K562 (cell line): ENCODE measurements around the gene IRX6. TPM values are rescaled to one million over a fixed set of nuclear protein-coding genes. Genes with fewer than 3 reads are reported as not detected.

Source experiments
- BCL6 ChIP-seq: fragments of 250-450 bp; sonication (Bioruptor Pico); IDR thresholded peaks from 2 replicates; pipeline ENCODE4 v1.4.0; 2020
- C11orf30 ChIP-seq: fragments of 450-650 bp; IDR thresholded peaks from 2 replicates; pipeline ENCODE4 v1.6.1; 2016; ENCODE audit warnings: low read depth, mild to moderate bottlenecking
- CBX5 ChIP-seq: IDR thresholded peaks from 2 replicates; pipeline ENCODE4 v1.6.1; 2014; ENCODE audit warnings: low read depth, borderline replicate concordance
- CXXC5 ChIP-seq: fragments of 250-450 bp; sonication (Bioruptor Pico); IDR thresholded peaks from 2 replicates; pipeline ENCODE4 v1.8.0; 2022; ENCODE audit warnings: inconsistent platforms, mild to moderate bottlenecking, moderate library complexity
- DACH1 ChIP-seq: fragments of 450-650 bp; IDR thresholded peaks from 2 replicates; pipeline ENCODE4 v1.6.1; 2018; ENCODE audit not compliant: partially characterized antibody
- ESRRA ChIP-seq: fragments of 450-650 bp; IDR thresholded peaks from 2 replicates; pipeline ENCODE4 v1.6.1; 2014; ENCODE audit warnings: low read depth, mild to moderate bottlenecking, moderate library complexity, borderline replicate concordance
- GABPB2 ChIP-seq: fragments of 250-450 bp; sonication (Bioruptor Pico); conservative IDR thresholded peaks from 2 replicates; pipeline ENCODE4 v1.5.1; 2021; ENCODE audit warnings: mild to moderate bottlenecking
- KLF13 ChIP-seq: fragments of 450-650 bp; IDR thresholded peaks from 2 replicates; pipeline ENCODE4 v1.6.1; 2016; ENCODE audit warnings: missing genetic modification characterization, low read depth, mild to moderate bottlenecking, missing compliant biosample characterization, moderate library complexity, borderline replicate concordance
- MIER1 ChIP-seq: fragments of 450-650 bp; IDR thresholded peaks from 2 replicates; pipeline ENCODE4 v1.6.1; 2016; ENCODE audit warnings: antibody characterized with exemption, mild to moderate bottlenecking, low read depth
- MYNN ChIP-seq, 2 experiments: sonication (generic); formaldehyde crosslinking in 1 of 2; IDR thresholded peaks; 2 replicates each; pipeline versions ENCODE4 v1.5.0 to v1.6.1; 2016 to 2020; ENCODE audit warnings: antibody characterized with exemption in 1 of 2, missing genetic modification reagents in 1 of 2
- PURB ChIP-seq: sonication (generic); formaldehyde crosslinking; IDR thresholded peaks from 2 replicates; pipeline ENCODE4 v1.9.0; 2021; ENCODE audit warnings: low read depth, mild to moderate bottlenecking, missing genetic modification reagents
- RUNX1 ChIP-seq: sonication (generic); IDR thresholded peaks from 2 replicates; pipeline ENCODE4 v1.6.1; 2016; ENCODE audit warnings: antibody characterized with exemption, low read depth
- SMARCA4 ChIP-seq: fragments of 450-650 bp; IDR thresholded peaks from 2 replicates; pipeline ENCODE4 v1.6.1; 2016
- TEAD2 ChIP-seq: fragments of 450-650 bp; IDR thresholded peaks from 2 replicates; pipeline ENCODE4 v1.6.1; 2016; ENCODE audit warnings: missing genetic modification characterization, control low read depth, missing compliant biosample characterization
- XRCC5 ChIP-seq: fragments of 200-400 bp; formaldehyde crosslinking; IDR thresholded peaks from 2 replicates; pipeline ENCODE4 v1.6.1; 2017; ENCODE audit warnings: low read depth, mild to moderate bottlenecking, low read length
- ZNF253 ChIP-seq: fragments of 250-450 bp; sonication (Bioruptor Pico); conservative IDR thresholded peaks from 2 replicates; pipeline ENCODE4 v1.6.1; 2021; ENCODE audit warnings: mild to moderate bottlenecking
- polyA plus RNA-seq, 8 experiments: library from polyadenylated mRNA; depleted of rRNA in 4 of 8; stranded (reverse) in 5 of 8; unstranded in 3 of 8; fragments of >200 nt; fragmentation: Nextera tagmentation in 2 of 8; fragmentation: Illumina TruSeq in 1 of 8; extraction: Ambion mirVana in 2 of 8; extraction: Trizol in 1 of 8; gene quantifications; 2 replicates each; pipeline versions ENCODE4 v1.2.1 to v1.2.3, GENCODE V29; 2011 to 2014; ENCODE audit warnings: inconsistent platforms in 1 of 8, missing spikeins in 1 of 8
- total RNA-seq, 7 experiments: library from RNA; depleted of rRNA in 6 of 7; stranded (reverse); fragments of >200 nt in 6 of 7; fragmentation: Illumina TruSeq in 2 of 7; extraction: Trizol in 2 of 7; gene quantifications; 2 replicates each; pipeline versions ENCODE4 v1.2.1 to v1.2.3, GENCODE V29; 2011 to 2021; ENCODE audit warnings: low replicate concordance in 1 of 7
- TF ChIP-seq, protein P1 (sequence below): fragments of 250-450 bp; sonication (Bioruptor Pico); IDR thresholded peaks from 2 replicates; pipeline ENCODE4 v1.8.0; 2022; ENCODE audit warnings: inconsistent platforms
- TF ChIP-seq, protein P2 (sequence below): fragments of 250-450 bp; sonication (Bioruptor Pico); IDR thresholded peaks from 2 replicates; pipeline ENCODE4 v1.4.0; 2020
- TF ChIP-seq, protein P3 (sequence below): fragments of 250-450 bp; sonication (Bioruptor Pico); IDR thresholded peaks from 2 replicates; pipeline ENCODE4 v1.8.0; 2021; ENCODE audit warnings: mild to moderate bottlenecking, moderate library complexity
- TF ChIP-seq, protein P4 (sequence below): fragments of 450-650 bp; conservative IDR thresholded peaks from 2 replicates; pipeline ENCODE4 v1.6.1; 2016; ENCODE audit warnings: missing genetic modification characterization, low read depth, mild to moderate bottlenecking, missing compliant biosample characterization, moderate library complexity
- TF ChIP-seq, protein P5 (sequence below): fragments of 450-650 bp; IDR thresholded peaks from 2 replicates; pipeline ENCODE4 v1.7.1; 2018; ENCODE audit warnings: mild to moderate bottlenecking, low read depth; ENCODE audit not compliant: partially characterized antibody

Gene IRX6
- total and polyA plus RNA-seq, 9 of the 15 experiments (the other 6 are each of a cell fraction or from before 2014, with no cell fraction given): 0.07 to 0.29 (median 0.14) TPM; not detected in 4

DNA sequence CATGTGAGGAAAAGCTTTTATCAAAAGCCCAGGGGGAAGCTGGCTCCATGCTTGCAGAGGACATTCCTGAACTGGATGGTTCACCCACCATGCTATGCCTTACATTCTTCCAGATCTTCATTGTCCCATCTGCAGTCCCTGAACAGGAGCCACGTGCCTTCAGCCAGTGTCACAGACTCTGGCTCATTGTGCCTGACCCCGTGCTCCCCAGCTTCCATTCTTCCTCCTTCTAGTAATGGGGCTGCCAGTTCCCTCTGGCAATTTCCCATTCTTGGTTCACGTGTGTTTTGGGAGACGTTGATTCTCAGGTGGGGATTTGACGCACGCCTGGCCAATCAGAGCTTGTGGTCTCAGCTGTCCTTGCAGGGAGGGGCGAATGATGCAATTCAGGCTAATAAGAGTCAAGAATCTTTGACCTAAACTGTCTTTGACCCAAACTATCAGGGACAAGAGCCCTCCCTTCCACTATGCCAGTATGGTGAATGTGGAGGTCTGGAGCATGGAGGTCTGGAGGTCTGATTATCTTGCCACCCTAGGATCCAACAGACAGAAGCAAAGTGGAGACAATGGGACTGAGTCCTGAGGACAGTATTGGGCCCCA lies 52.7 kb downstream of the IRX6 start (continued):
- TF ChIP-seq, protein P1, sequence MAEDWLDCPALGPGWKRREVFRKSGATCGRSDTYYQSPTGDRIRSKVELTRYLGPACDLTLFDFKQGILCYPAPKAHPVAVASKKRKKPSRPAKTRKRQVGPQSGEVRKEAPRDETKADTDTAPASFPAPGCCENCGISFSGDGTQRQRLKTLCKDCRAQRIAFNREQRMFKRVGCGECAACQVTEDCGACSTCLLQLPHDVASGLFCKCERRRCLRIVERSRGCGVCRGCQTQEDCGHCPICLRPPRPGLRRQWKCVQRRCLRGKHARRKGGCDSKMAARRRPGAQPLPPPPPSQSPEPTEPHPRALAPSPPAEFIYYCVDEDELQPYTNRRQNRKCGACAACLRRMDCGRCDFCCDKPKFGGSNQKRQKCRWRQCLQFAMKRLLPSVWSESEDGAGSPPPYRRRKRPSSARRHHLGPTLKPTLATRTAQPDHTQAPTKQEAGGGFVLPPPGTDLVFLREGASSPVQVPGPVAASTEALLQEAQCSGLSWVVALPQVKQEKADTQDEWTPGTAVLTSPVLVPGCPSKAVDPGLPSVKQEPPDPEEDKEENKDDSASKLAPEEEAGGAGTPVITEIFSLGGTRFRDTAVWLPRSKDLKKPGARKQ (CRISPR knock-in tag): no peak
- TF ChIP-seq CBX5: no peak
- no peak for TF ChIP-seq PURB (CRISPR knock-in tag)
- no peak for TF ChIP-seq ZNF253
- TF ChIP-seq, protein P2, sequence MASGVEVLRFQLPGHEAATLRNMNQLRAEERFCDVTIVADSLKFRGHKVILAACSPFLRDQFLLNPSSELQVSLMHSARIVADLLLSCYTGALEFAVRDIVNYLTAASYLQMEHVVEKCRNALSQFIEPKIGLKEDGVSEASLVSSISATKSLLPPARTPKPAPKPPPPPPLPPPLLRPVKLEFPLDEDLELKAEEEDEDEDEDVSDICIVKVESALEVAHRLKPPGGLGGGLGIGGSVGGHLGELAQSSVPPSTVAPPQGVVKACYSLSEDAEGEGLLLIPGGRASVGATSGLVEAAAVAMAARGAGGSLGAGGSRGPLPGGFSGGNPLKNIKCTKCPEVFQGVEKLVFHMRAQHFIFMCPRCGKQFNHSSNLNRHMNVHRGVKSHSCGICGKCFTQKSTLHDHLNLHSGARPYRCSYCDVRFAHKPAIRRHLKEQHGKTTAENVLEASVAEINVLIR: no peak
- TF ChIP-seq, protein P3, sequence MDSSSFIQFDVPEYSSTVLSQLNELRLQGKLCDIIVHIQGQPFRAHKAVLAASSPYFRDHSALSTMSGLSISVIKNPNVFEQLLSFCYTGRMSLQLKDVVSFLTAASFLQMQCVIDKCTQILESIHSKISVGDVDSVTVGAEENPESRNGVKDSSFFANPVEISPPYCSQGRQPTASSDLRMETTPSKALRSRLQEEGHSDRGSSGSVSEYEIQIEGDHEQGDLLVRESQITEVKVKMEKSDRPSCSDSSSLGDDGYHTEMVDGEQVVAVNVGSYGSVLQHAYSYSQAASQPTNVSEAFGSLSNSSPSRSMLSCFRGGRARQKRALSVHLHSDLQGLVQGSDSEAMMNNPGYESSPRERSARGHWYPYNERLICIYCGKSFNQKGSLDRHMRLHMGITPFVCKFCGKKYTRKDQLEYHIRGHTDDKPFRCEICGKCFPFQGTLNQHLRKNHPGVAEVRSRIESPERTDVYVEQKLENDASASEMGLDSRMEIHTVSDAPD (CRISPR knock-in tag): no peak
- no peak for TF ChIP-seq SMARCA4
- TF ChIP-seq XRCC5: no peak
- TF ChIP-seq, protein P4, sequence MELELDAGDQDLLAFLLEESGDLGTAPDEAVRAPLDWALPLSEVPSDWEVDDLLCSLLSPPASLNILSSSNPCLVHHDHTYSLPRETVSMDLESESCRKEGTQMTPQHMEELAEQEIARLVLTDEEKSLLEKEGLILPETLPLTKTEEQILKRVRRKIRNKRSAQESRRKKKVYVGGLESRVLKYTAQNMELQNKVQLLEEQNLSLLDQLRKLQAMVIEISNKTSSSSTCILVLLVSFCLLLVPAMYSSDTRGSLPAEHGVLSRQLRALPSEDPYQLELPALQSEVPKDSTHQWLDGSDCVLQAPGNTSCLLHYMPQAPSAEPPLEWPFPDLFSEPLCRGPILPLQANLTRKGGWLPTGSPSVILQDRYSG (tag): no peak
- no peak for TF ChIP-seq GABPB2 (CRISPR knock-in tag)
- TF ChIP-seq DACH1: no peak
- no peak for TF ChIP-seq RUNX1
- no peak for TF ChIP-seq KLF13
- TF ChIP-seq MYNN (IDR thresholded peaks at IDR 0.05): no peak
- no peak for TF ChIP-seq MYNN (CRISPR knock-in tag; IDR thresholded peaks at IDR 0.05)
- TF ChIP-seq, protein P5, sequence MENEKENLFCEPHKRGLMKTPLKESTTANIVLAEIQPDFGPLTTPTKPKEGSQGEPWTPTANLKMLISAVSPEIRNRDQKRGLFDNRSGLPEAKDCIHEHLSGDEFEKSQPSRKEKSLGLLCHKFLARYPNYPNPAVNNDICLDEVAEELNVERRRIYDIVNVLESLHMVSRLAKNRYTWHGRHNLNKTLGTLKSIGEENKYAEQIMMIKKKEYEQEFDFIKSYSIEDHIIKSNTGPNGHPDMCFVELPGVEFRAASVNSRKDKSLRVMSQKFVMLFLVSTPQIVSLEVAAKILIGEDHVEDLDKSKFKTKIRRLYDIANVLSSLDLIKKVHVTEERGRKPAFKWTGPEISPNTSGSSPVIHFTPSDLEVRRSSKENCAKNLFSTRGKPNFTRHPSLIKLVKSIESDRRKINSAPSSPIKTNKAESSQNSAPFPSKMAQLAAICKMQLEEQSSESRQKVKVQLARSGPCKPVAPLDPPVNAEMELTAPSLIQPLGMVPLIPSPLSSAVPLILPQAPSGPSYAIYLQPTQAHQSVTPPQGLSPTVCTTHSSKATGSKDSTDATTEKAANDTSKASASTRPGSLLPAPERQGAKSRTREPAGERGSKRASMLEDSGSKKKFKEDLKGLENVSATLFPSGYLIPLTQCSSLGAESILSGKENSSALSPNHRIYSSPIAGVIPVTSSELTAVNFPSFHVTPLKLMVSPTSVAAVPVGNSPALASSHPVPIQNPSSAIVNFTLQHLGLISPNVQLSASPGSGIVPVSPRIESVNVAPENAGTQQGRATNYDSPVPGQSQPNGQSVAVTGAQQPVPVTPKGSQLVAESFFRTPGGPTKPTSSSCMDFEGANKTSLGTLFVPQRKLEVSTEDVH: no peak
- no peak for TF ChIP-seq MIER1
- TF ChIP-seq ESRRA: 0 out of 2 replicates have a peak, but pooled peaks have one; percentile 12
- TF ChIP-seq TEAD2 (tag): no peak
- no peak for TF ChIP-seq C11orf30
- peak; percentile 64 for TF ChIP-seq CXXC5 (CRISPR knock-in tag)
- TF ChIP-seq BCL6 (CRISPR knock-in tag): no peak
